Measurements from ENCODE around the gene OR10H3.
"Not testable (repeated sequence)": the region's sequence is repeated elsewhere in the genome, so short reads cannot be mapped to it uniquely, and the experiment has no call there.

Gene OR10H3

GRCh38 chr19:15780610-15781418 is 43.0 kb downstream of the OR10H3 start:
- peak; percentile 62 for FAIRE-seq

GRCh38 chr19:15781661-15782060 is 43.9 kb downstream of the OR10H3 start:
- TF ChIP-seq TAF1 (IDR thresholded peaks at IDR 0.05; ENCODE audit: borderline replicate concordance, low read depth, low read length), result no peak
- no peak for TF ChIP-seq POLR2AphosphoS5 (IDR thresholded peaks at IDR 0.05; ENCODE audit: low read depth, low read length)
- TF ChIP-seq POLR2A (IDR thresholded peaks at IDR 0.05; ENCODE audit: low read depth, low read length), result no peak
- DNase-seq (ENCODE audit: insufficient read length), result no peak
- no peak for FAIRE-seq

More at GRCh38 chr19:15780610-15781418, 43.0 kb downstream of the OR10H3 start:
- TF ChIP-seq POLR2A (IDR thresholded peaks at IDR 0.05; ENCODE audit: low read depth, low read length), result no peak
- no peak for TF ChIP-seq POLR2AphosphoS5 (IDR thresholded peaks at IDR 0.05; ENCODE audit: low read depth, low read length)
- TF ChIP-seq TAF1 (IDR thresholded peaks at IDR 0.05; ENCODE audit: borderline replicate concordance, low read depth, low read length), result no peak
- DNase-seq (ENCODE audit: insufficient read length), result no peak

GRCh38 chr19:15782211-15782610 is 44.4 kb downstream of the OR10H3 start:
- no peak for DNase-seq (ENCODE audit: insufficient read length)
- TF ChIP-seq POLR2A (IDR thresholded peaks at IDR 0.05; ENCODE audit: low read depth, low read length) (no peak), POLR2AphosphoS5 (IDR thresholded peaks at IDR 0.05; ENCODE audit: low read depth, low read length) (no peak), TAF1 (IDR thresholded peaks at IDR 0.05; ENCODE audit: borderline replicate concordance, low read depth, low read length) (no peak)
- FAIRE-seq, result no peak

DNA sequence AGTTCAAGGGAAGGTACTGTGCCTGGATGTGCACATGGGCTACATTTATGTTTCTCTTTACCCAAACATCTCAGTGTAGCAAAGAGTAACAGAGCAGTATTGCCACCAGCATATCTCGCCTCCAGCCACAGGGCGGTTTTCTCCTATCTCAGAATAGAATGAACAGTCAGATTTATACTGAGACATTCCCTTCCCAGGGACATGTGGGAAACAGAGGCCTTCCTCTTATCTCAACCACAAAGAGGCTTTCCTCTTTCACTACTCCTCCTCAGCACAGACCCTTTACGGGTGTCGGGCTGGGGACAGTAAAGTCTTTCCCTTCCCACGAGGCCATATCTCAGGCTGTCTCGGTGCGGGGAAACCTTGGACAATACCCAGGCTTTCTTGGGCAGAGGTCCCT is 45.1 kb downstream of the OR10H3 start:
- not testable (repeated sequence) for FAIRE-seq

GRCh38 chr19:15787611-15788155 is 49.9 kb downstream of the OR10H3 start, which contains the start of gene OR10H5:
Gene OR10H5, plus strand, starts transcription at chr19:15787661. Its CDS starts 6,388 bp downstream, at chr19:15794049.
- DNase-seq (ENCODE audit: insufficient read length), result no peak
- TF ChIP-seq POLR2AphosphoS5 (IDR thresholded peaks at IDR 0.05; ENCODE audit: low read depth, low read length), result no peak
- no peak for FAIRE-seq

More for the DNA sequence above, 45.1 kb downstream of the OR10H3 start:
- DNase-seq (ENCODE audit: insufficient read length), result not testable (repeated sequence)

DNA sequence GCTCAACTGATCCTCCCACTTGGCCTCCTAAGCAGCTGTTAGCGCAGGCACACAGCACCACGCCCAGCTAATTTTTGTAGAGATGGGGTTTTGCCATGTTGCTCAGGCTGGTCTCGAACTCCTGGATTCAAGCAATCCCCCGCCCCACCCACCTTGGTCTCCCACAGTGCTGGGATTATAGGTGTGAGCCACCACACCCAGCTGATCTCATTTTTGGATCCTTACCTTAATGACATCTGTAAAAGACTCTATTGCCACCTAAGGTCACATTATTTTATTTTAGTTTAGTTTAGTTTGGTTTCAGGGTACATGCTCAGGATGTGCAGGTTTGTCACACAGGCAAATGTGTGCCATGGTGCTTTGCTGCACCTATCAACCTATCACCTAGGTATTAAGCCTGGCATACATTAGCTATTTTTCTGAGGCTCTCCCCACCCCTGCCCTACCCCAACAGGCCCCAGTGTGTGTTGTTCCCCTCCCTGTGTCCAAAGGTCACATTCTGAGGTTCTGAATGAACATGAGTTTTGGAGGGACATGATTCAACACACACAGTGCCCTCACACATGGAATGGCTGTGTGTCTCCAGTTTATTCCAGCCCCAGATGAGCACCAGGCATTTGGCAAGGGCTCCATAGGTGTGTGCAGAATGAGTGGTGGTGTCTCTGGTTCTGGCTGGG is 50.9 kb downstream of the OR10H3 start:
- TF ChIP-seq POLR2A (IDR thresholded peaks at IDR 0.05; ENCODE audit: low read depth, low read length) (no peak), POLR2AphosphoS5 (IDR thresholded peaks at IDR 0.05; ENCODE audit: low read depth, low read length) (no peak), TAF1 (IDR thresholded peaks at IDR 0.05; ENCODE audit: borderline replicate concordance, low read depth, low read length) (no peak)
- FAIRE-seq (no peak), DNase-seq (ENCODE audit: insufficient read length) (no peak)

GRCh38 chr19:15790096-15790495 is 52.3 kb downstream of the OR10H3 start:
- no peak for DNase-seq (ENCODE audit: insufficient read length)
- FAIRE-seq, result no peak
- TF ChIP-seq POLR2A (IDR thresholded peaks at IDR 0.05; ENCODE audit: low read depth, low read length) (no peak), POLR2AphosphoS5 (IDR thresholded peaks at IDR 0.05; ENCODE audit: low read depth, low read length) (no peak), TAF1 (IDR thresholded peaks at IDR 0.05; ENCODE audit: borderline replicate concordance, low read depth, low read length) (no peak)

Data from GM12892 (cell line).